LNCaP clone FGC (cell line): ENCODE results near the gene ATP2B2.

ENCODE experiments used
- DNase-seq: peaks from one replicate; pipeline ENCODE4 v3.0.0-alpha.2; 2011; ENCODE audit warnings: low read depth
- H3K4me3 ChIP-seq: 2 replicates; pipeline ENCODE4 v1.5.1; 2011; ENCODE audit warnings: mild to moderate bottlenecking, low read depth, low read length, control low read depth
- CTCF ChIP-seq: IDR thresholded peaks from 2 replicates; pipeline ENCODE4 v1.5.1; 2012; ENCODE audit warnings: mild to moderate bottlenecking; ENCODE audit not compliant: control insufficient read depth, insufficient read depth; ENCODE audit errors: extremely low read depth

Gene ATP2B2

GRCh38 chr3:10294030-10294586 lies 211.3 kb downstream of the ATP2B2 start:
- TF ChIP-seq CTCF = no peak
- no peak for DNase-seq
- H3K4me3 ChIP-seq = no peak overlapping the region

- DNase-seq = no peak
- TF ChIP-seq CTCF = no peak
- no peak within 1 kb of the TSS for H3K4me3 ChIP-seq
Observed at GRCh38 chr3:10292505-10293419, 212.6 kb downstream of the ATP2B2 start, which contains the start of gene GHRL. Gene GHRL, minus strand, starts transcription at chr3:10292947. Its CDS starts 2,767 bp downstream, at chr3:10290180.

GRCh38 chr3:10291641-10292040 lies 213.7 kb downstream of the ATP2B2 start:
- no peak for TF ChIP-seq CTCF
- no peak overlapping the region for H3K4me3 ChIP-seq
- no peak for DNase-seq

- DNase-seq = no peak
- no peak for TF ChIP-seq CTCF
- no peak overlapping the region for H3K4me3 ChIP-seq
Observed at GRCh38 chr3:10290481-10291176, 214.8 kb downstream of the ATP2B2 start.

GRCh38 chr3:10289787-10290355 lies 215.5 kb downstream of the ATP2B2 start:
- DNase-seq = no peak
- H3K4me3 ChIP-seq = no peak overlapping the region
- TF ChIP-seq CTCF = no peak

GRCh38 chr3:10289077-10289476 lies 216.3 kb downstream of the ATP2B2 start:
- H3K4me3 ChIP-seq = no peak overlapping the region
- TF ChIP-seq CTCF = no peak
- DNase-seq = no peak
